HCT116 (cell line): Measurements from ENCODE around the gene PXK. TPM values are rescaled to one million over a fixed set of nuclear protein-coding genes. Genes with fewer than 3 reads are reported as not detected.

Experiments
- ATAC-seq: fragments of 200-7000 bp; cut with Tn5 transposase; 2 replicates; pipeline ENCODE4 v1.9.1; 2020; ENCODE audit warnings: mild to moderate bottlenecking, moderate library complexity
- BruUV-seq: library from RNA; stranded (reverse); fragments of 400-500 nt; replicated peaks from 2 replicates; lab custom pipeline; 2021; lab: Mats Ljungman, UMichigan
- CTCF ChIA-PET: fragments of 300-600 bp; sonication (Branson Sonifier 250); formaldehyde crosslinking; loops from one replicate; lab custom pipeline; 2021; ENCODE audit warnings: antibody characterized with exemption; lab: Charles Lee
- POLR2A ChIA-PET: fragments of 300-600, 350-600 bp; sonication (Branson Sonifier 250); formaldehyde crosslinking; loops from one replicate; lab custom pipeline; 2021; ENCODE audit warnings: antibody characterized with exemption; lab: Charles Lee
- RAD21 ChIA-PET, 2 experiments: fragments of 300-600 bp; sonication (Branson Sonifier 250); formaldehyde crosslinking; loops; one replicate each; lab custom pipeline; 2023; ENCODE audit warnings: low total read pairs in 2 of 2; ENCODE audit not compliant: uncharacterized antibody in 2 of 2, unreplicated experiment in 2 of 2, low non-redundant PET in 1 of 2; lab: Charles Lee
- DNase-seq: peaks from one replicate; pipeline ENCODE4 v3.0.0-alpha.2; 2010; ENCODE audit warnings: low read depth, low spot score
- H2AFZ ChIP-seq: fragments of 200-600 bp; shearing (Covaris generic), sonication (generic); 2 replicates; pipeline ENCODE4 v1.6.1; 2017; ENCODE audit warnings: low read depth, mixed run types, mixed read lengths, antibody characterized with exemption, low read length; ENCODE audit not compliant: poor library complexity, severe bottlenecking
- H3K27ac ChIP-seq: 2 replicates; pipeline ENCODE4 v1.5.1; 2012; ENCODE audit warnings: low read depth, low read length
- H3K27me3 ChIP-seq: fragments of 200-600 bp; sonication (generic); 2 replicates; pipeline ENCODE4 v1.6.1; 2016; ENCODE audit warnings: mixed run types, low read length, mixed read lengths; ENCODE audit not compliant: insufficient read depth
- H3K36me3 ChIP-seq, 2 experiments: fragments of 200-500 bp in 1 of 2; fragments of 200-600 bp in 1 of 2; sonication (Bioruptor generic) in 1 of 2; sonication (generic) in 1 of 2; 2 replicates each; pipeline versions ENCODE4 v1.5.1 to v1.6.1; 2014 to 2016; ENCODE audit warnings: low read length in 2 of 2, inconsistent platforms in 1 of 2, mixed read lengths in 1 of 2, mixed run types in 1 of 2; ENCODE audit not compliant: insufficient read depth in 2 of 2, control insufficient read depth in 1 of 2
- H3K4me1 ChIP-seq, 2 experiments: fragments of 200-600 bp in 1 of 2; sonication (generic) in 1 of 2; 2 replicates each; pipeline versions ENCODE4 v1.5.1 to v1.6.1; 2012 to 2017; ENCODE audit warnings: low read length in 2 of 2, inconsistent platforms in 1 of 2, mild to moderate bottlenecking in 1 of 2, mixed read lengths in 1 of 2, mixed run types in 1 of 2, moderate library complexity in 1 of 2; ENCODE audit not compliant: insufficient read depth in 2 of 2, control insufficient read depth in 1 of 2
- H3K4me2 ChIP-seq: fragments of 200-600 bp; sonication (generic); 2 replicates; pipeline ENCODE4 v1.6.1; 2017; ENCODE audit warnings: mixed run types, low read length, mixed read lengths
- H3K4me3 ChIP-seq, 2 experiments: fragments of 200-600 bp in 1 of 2; sonication (generic) in 1 of 2; replicated peaks in 1 of 2; 2 replicates each; pipeline ENCODE4 v1.5.1; 2011 to 2016; ENCODE audit warnings: low read length in 2 of 2, control low read depth in 1 of 2, low read depth in 1 of 2, mild to moderate bottlenecking in 1 of 2, mixed read lengths in 1 of 2, mixed run types in 1 of 2
- H3K79me2 ChIP-seq: fragments of 200-600 bp; sonication (generic); 2 replicates; pipeline ENCODE4 v1.6.1; 2017; ENCODE audit warnings: mild to moderate bottlenecking, mixed run types, low read length, moderate library complexity, mixed read lengths; ENCODE audit not compliant: insufficient read depth
- H3K9ac ChIP-seq: fragments of 200-600 bp; sonication (generic); 2 replicates; pipeline ENCODE4 v1.6.1; 2016; ENCODE audit warnings: low read length, mixed read lengths
- H3K9me2 ChIP-seq: fragments of 200-600 bp; sonication (generic), shearing (Covaris generic); 2 replicates; pipeline ENCODE4 v1.6.1; 2017; ENCODE audit warnings: mixed run types, mild to moderate bottlenecking, moderate library complexity; ENCODE audit not compliant: insufficient read depth
- H3K9me3 ChIP-seq, 2 experiments: fragments of 200-500 bp in 1 of 2; fragments of 200-600 bp in 1 of 2; sonication (Bioruptor generic) in 1 of 2; sonication (generic) in 1 of 2; 2 replicates each; pipeline ENCODE4 v1.6.1; 2014 to 2017; ENCODE audit warnings: low read length in 2 of 2, mixed read lengths in 2 of 2, inconsistent platforms in 1 of 2, low read depth in 1 of 2, mild to moderate bottlenecking in 1 of 2, mixed run types in 1 of 2, moderate library complexity in 1 of 2; ENCODE audit not compliant: control insufficient read depth in 1 of 2, insufficient read depth in 1 of 2
- H4K20me1 ChIP-seq: fragments of 200-600 bp; sonication (generic), shearing (Covaris generic); 2 replicates; pipeline ENCODE4 v1.6.1; 2017; ENCODE audit warnings: mixed run types, mild to moderate bottlenecking, moderate library complexity; ENCODE audit not compliant: insufficient read depth
- CBX3 ChIP-seq: IDR thresholded peaks from 2 replicates; pipeline ENCODE4 v1.6.1; 2012; ENCODE audit warnings: low read depth
- CEBPB ChIP-seq: IDR thresholded peaks from 2 replicates; pipeline ENCODE4 v1.6.1; 2012; ENCODE audit warnings: low read depth
- CTCF ChIP-seq, 3 experiments: fragments of 200-600 bp in 1 of 3; sonication (generic) in 1 of 3; IDR thresholded peaks in 2 of 3; conservative IDR thresholded peaks in 1 of 3; 2 replicates each; pipeline ENCODE4 v1.5.1; 2012 to 2017; ENCODE audit warnings: low read depth in 2 of 3, low read length in 2 of 3, antibody characterized with exemption in 1 of 3, borderline replicate concordance in 1 of 3, control low read depth in 1 of 3, mild to moderate bottlenecking in 1 of 3, mixed read lengths in 1 of 3, mixed run types in 1 of 3, moderate library complexity in 1 of 3; ENCODE audit not compliant: insufficient read depth in 1 of 3
- EGR1 ChIP-seq: IDR thresholded peaks from 2 replicates; pipeline ENCODE4 v1.6.1; 2012; ENCODE audit warnings: low read depth
- EZH2phosphoT487 ChIP-seq: fragments of 200-600 bp; IDR thresholded peaks from 2 replicates; pipeline ENCODE4 v1.6.1; 2018; ENCODE audit warnings: antibody characterized with exemption, borderline replicate concordance
- FOSL1 ChIP-seq: IDR thresholded peaks from 2 replicates; pipeline ENCODE4 v1.6.1; 2012; ENCODE audit warnings: low read depth
- JUND ChIP-seq: IDR thresholded peaks from 2 replicates; pipeline ENCODE4 v1.6.1; 2012
- MAX ChIP-seq: IDR thresholded peaks from 2 replicates; pipeline ENCODE4 v1.6.1; 2012
- POLR2AphosphoS5 ChIP-seq: IDR thresholded peaks from 2 replicates; pipeline ENCODE4 v1.6.1; 2011; ENCODE audit warnings: mild to moderate bottlenecking, low read depth, low read length, moderate library complexity
- REST ChIP-seq: IDR thresholded peaks from 2 replicates; pipeline ENCODE4 v1.6.1; 2012; ENCODE audit warnings: low read depth
- SIN3A ChIP-seq: IDR thresholded peaks from 2 replicates; pipeline ENCODE4 v1.6.1; 2012; ENCODE audit warnings: low read depth
- SP1 ChIP-seq: IDR thresholded peaks from 2 replicates; pipeline ENCODE4 v1.6.1; 2012; ENCODE audit warnings: low read depth
- ZBTB33 ChIP-seq: IDR thresholded peaks from 2 replicates; pipeline ENCODE4 v1.6.1; 2011; ENCODE audit warnings: mild to moderate bottlenecking, low read length, moderate library complexity; ENCODE audit not compliant: insufficient replicate concordance; ENCODE audit errors: extremely low read depth
- ZNF274 ChIP-seq: fragments of 200-500 bp; sonication (Bioruptor generic); IDR thresholded peaks from 2 replicates; pipeline ENCODE4 v1.6.1; 2014; ENCODE audit warnings: mild to moderate bottlenecking, low read depth, low read length, inconsistent platforms
- intact Hi-C: fragments of 100-400 bp; cut with micrococcal nuclease; formaldehyde crosslinking; loops from 2 replicates; pipeline ENCODE4 v1.10.0; 2022
- total RNA-seq: library from RNA; stranded (reverse); gene quantifications from one replicate; pipeline ENCODE4 v1.2.1, GENCODE V29; 2021; ENCODE audit not compliant: unreplicated experiment

Gene PXK
- total RNA-seq, 1 experiment from 2014 or later: 10.2 TPM

GRCh38 chr3:58293516-58293915, 39.2 kb upstream of the PXK start (continued):
- TF ChIP-seq REST (no peak), JUND (no peak), ZNF274 (no peak), SP1 (no peak)

GRCh38 chr3:58296269-58296668, 36.4 kb upstream of the PXK start:
- intact Hi-C loops: no loop called here
- Histone ChIP-seq H3K27ac (no peak overlapping the region), H3K36me3 (no peaks in the 10 kb centered on the region), H3K27me3 (no peaks in the 10 kb centered on the region), H3K9me3 (no peaks in the 10 kb centered on the region), H3K9ac (no peak overlapping the region), H3K79me2 (no peaks in the 10 kb centered on the region), H3K4me1 (no peaks in the 10 kb centered on the region), H4K20me1 (no peaks in the 10 kb centered on the region), H3K4me3 (no peak overlapping the region), H3K9me2 (no peaks in the 10 kb centered on the region), H2AFZ (no peak overlapping the region), H3K4me2 (no peak overlapping the region)
- no TSS peak for BruUV-seq
- ChIA-PET POLR2A (interaction anchor here (1.5 kb wide), 1 partner anchor 10 kb away, joined by 6 read pairs; the partner anchor contains the start of genes HTD2 and RPP14), CTCF (interaction anchor here (8.2 kb wide), 1 partner anchor 108 kb away, joined by 116 read pairs; no protein-coding TSS in a partner anchor), RAD21 (no interaction called here)
- no peak for ATAC-seq
- no peak for DNase-seq
- TF ChIP-seq EGR1: no peak
- TF ChIP-seq CEBPB: no peak
- no peak for TF ChIP-seq EZH2phosphoT487
- TF ChIP-seq POLR2AphosphoS5: no peak
- no peak for TF ChIP-seq SIN3A
- no peak for TF ChIP-seq REST
- no peak for TF ChIP-seq ZBTB33
- TF ChIP-seq MAX: no peak
- no peak for TF ChIP-seq FOSL1
- TF ChIP-seq CTCF (IDR thresholded peaks at IDR 0.05 in 2 of 3, conservative IDR thresholded peaks at IDR 0.05 in 1 of 3; ENCODE audit: borderline replicate concordance in 1 of 3, insufficient read depth in 1 of 3, low read depth in 2 of 3, low read length in 2 of 3): no peak
- no peak for TF ChIP-seq CBX3
